Liver (tissue), 9 donors: ENCODE results near the gene P3H1. TPM values are rescaled to one million over a fixed set of nuclear protein-coding genes. Genes with fewer than 3 reads are reported as not detected.

Experiments
- DNase-seq: peaks from one replicate; pipeline ENCODE4 v3.0.0-alpha.2; 2017; ENCODE audit warnings: low spot score
- H3K27ac ChIP-seq, 2 donors: one replicate each; pipeline ENCODE4 v1.7.0; 2013; ENCODE audit warnings: inconsistent platforms in 2 of 2, low read length in 2 of 2, control low read depth in 1 of 2, low read depth in 1 of 2, mild to moderate bottlenecking in 1 of 2
- H3K27me3 ChIP-seq, 4 donors: one replicate each; pipeline versions ENCODE4 v1.6.1 to v1.7.0; 2013; ENCODE audit warnings: low read length in 3 of 4, inconsistent platforms in 1 of 4, mild to moderate bottlenecking in 1 of 4, moderate library complexity in 1 of 4; ENCODE audit not compliant: control insufficient read depth in 4 of 4, insufficient read depth in 4 of 4
- H3K36me3 ChIP-seq, 4 donors: one replicate each; pipeline versions ENCODE4 v1.6.1 to v1.7.0; 2013; ENCODE audit warnings: low read length in 3 of 4, mild to moderate bottlenecking in 3 of 4, low read depth in 1 of 4, moderate library complexity in 1 of 4; ENCODE audit not compliant: control insufficient read depth in 4 of 4, insufficient read depth in 3 of 4
- H3K4me1 ChIP-seq, 4 donors: one replicate each; pipeline versions ENCODE4 v1.6.1 to v1.7.0; 2013; ENCODE audit warnings: low read length in 3 of 4, mild to moderate bottlenecking in 3 of 4, moderate library complexity in 1 of 4; ENCODE audit not compliant: control insufficient read depth in 4 of 4, insufficient read depth in 4 of 4
- H3K4me3 ChIP-seq, 3 donors: one replicate each; pipeline versions ENCODE4 v1.6.1 to v1.7.0; 2013; ENCODE audit warnings: low read length in 3 of 3, control low read depth in 1 of 3, low read depth in 1 of 3, mild to moderate bottlenecking in 1 of 3
- H3K9ac ChIP-seq, 2 donors: one replicate each; pipeline ENCODE4 v1.7.0; 2013; ENCODE audit warnings: low read length in 2 of 2, mild to moderate bottlenecking in 2 of 2, moderate library complexity in 2 of 2, control low read depth in 1 of 2, low read depth in 1 of 2
- H3K9me3 ChIP-seq, 4 donors: one replicate each; pipeline versions ENCODE4 v1.6.1 to v1.7.0; 2013; ENCODE audit warnings: low read length in 3 of 4; ENCODE audit not compliant: control insufficient read depth in 4 of 4
- EGR1 ChIP-seq, 2 donors: IDR thresholded peaks; 2 replicates each; pipeline ENCODE4 v1.6.1; 2016 to 2018; ENCODE audit warnings: antibody characterized with exemption in 2 of 2, low read depth in 2 of 2
- FOXA1 ChIP-seq: IDR thresholded peaks from 2 replicates; pipeline ENCODE4 v1.6.1; 2016; ENCODE audit warnings: antibody characterized with exemption
- FOXA2 ChIP-seq: IDR thresholded peaks from 2 replicates; pipeline ENCODE4 v1.6.1; 2016; ENCODE audit warnings: antibody characterized with exemption
- GABPA ChIP-seq, 2 donors: IDR thresholded peaks in 1 of 2; conservative IDR thresholded peaks in 1 of 2; 2 replicates each; pipeline ENCODE4 v1.6.1; 2016; ENCODE audit warnings: antibody characterized with exemption in 2 of 2, mild to moderate bottlenecking in 1 of 2, moderate library complexity in 1 of 2
- HNF4A ChIP-seq, 2 donors: conservative IDR thresholded peaks; 2 replicates each; pipeline ENCODE4 v1.6.1; 2016; ENCODE audit warnings: antibody characterized with exemption in 2 of 2, mild to moderate bottlenecking in 2 of 2
- HNF4G ChIP-seq: IDR thresholded peaks from 2 replicates; pipeline ENCODE4 v1.6.1; 2016; ENCODE audit warnings: antibody characterized with exemption
- JUND ChIP-seq, 2 donors: IDR thresholded peaks; 2 replicates each; pipeline ENCODE4 v1.6.1; 2016; ENCODE audit warnings: antibody characterized with exemption in 2 of 2
- NR2F2 ChIP-seq: IDR thresholded peaks from 2 replicates; pipeline ENCODE4 v1.6.1; 2016; ENCODE audit warnings: antibody characterized with exemption
- RAD21 ChIP-seq, 2 donors: IDR thresholded peaks; 2 replicates each; pipeline ENCODE4 v1.6.1; 2016; ENCODE audit warnings: antibody characterized with exemption in 2 of 2, mild to moderate bottlenecking in 2 of 2
- RXRA ChIP-seq, 2 donors: IDR thresholded peaks; 2 replicates each; pipeline ENCODE4 v1.6.1; 2017 to 2018; ENCODE audit warnings: antibody characterized with exemption in 2 of 2, mild to moderate bottlenecking in 1 of 2
- SP1 ChIP-seq: IDR thresholded peaks from 2 replicates; pipeline ENCODE4 v1.6.1; 2018; ENCODE audit warnings: antibody characterized with exemption, mild to moderate bottlenecking
- TAF1 ChIP-seq: conservative IDR thresholded peaks from 2 replicates; pipeline ENCODE4 v1.6.1; 2016; ENCODE audit warnings: antibody characterized with exemption, mild to moderate bottlenecking
- YY1 ChIP-seq: IDR thresholded peaks from 2 replicates; pipeline ENCODE4 v1.6.1; 2016; ENCODE audit warnings: antibody characterized with exemption, mild to moderate bottlenecking
- WGBS: extraction: QIAGEN DNeasy Blood & Tissue Kit; methylation state at CpG from one replicate; pipeline ENCODE4 v1.1.7; 2013; 5-methylcytosine and 5-hydroxymethylcytosine counted together
- polyA plus RNA-seq, 2 donors: library from polyadenylated mRNA; stranded (reverse) in 1 of 2; unstranded in 1 of 2; fragments of 200-250 nt in 1 of 2; fragments of >200 nt in 1 of 2; fragmentation: Nextera tagmentation in 1 of 2; extraction: Ambion mirVana in 1 of 2; gene quantifications; one replicate each; pipeline versions ENCODE4 v1.2.1 to v1.2.3, GENCODE V29; 2013 to 2015
- total RNA-seq, 2 donors: library from RNA; depleted of rRNA; stranded (reverse); fragments of >200 nt; gene quantifications; one replicate each; pipeline ENCODE4 v1.2.3, GENCODE V29; 2014
- TF ChIP-seq, protein P1 (sequence below): IDR thresholded peaks from 2 replicates; pipeline ENCODE4 v1.6.1; 2016; ENCODE audit warnings: antibody characterized with exemption
- TF ChIP-seq, protein P2 (sequence below): IDR thresholded peaks from 2 replicates; pipeline ENCODE4 v1.6.1; 2016; ENCODE audit warnings: antibody characterized with exemption, mild to moderate bottlenecking
- TF ChIP-seq, protein P3 (sequence below): IDR thresholded peaks from 2 replicates; pipeline ENCODE4 v1.6.1; 2016; ENCODE audit warnings: antibody characterized with exemption
- TF ChIP-seq, protein P4 (sequence below): IDR thresholded peaks from 2 replicates; pipeline ENCODE4 v1.6.1; 2016; ENCODE audit warnings: antibody characterized with exemption
- TF ChIP-seq, protein P5 (sequence below): fragments of 150-350 bp; IDR thresholded peaks from 2 replicates; pipeline ENCODE4 v1.5.1; 2017; ENCODE audit warnings: improper control_type of control experiment, low read depth, low read length; ENCODE audit not compliant: missing input control
- donor health status: healthy.
- donor health status: healthy.
- donor health status: healthy.
- donor health status: healthy.
- donor health status: healthy.

The P3H1 gene
- total and polyA plus RNA-seq, 4 donors: 14.9 to 28.0 (median 22.7) TPM

DNA sequence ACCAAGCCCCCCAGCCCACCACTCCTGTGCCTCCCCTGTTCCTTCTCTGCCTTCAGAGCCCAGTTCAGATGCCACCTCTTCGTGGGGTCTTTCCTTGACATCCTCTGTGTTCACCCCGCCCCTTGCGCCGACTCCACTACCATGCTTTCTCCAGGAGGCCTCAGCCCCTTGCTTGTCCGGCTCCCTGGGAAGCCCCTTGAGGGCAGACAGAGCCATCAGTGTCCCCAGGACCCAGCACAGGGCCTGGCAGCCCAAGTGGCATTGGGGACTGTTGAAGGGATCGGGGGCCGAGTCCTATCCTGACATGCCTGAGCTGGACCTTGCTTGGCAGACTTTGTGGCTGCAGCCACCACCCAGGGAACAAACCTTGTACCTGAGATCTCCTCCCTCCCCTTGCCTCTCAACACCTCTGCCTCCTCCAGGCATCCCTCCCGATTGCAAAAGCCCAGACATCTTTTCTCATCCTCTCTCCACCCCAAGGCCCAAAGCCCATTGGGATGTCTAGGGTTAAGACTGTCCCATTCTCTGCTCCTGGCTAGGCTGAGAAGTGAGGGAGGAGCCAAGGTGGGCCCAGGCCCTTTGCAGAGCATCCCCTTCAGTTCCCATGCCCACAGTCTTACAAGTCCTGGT, 30.1 kb downstream of the P3H1 start:
- TF ChIP-seq TAF1 (no peak), RXRA (IDR thresholded peaks at IDR 0.05) (no peak), JUND (IDR thresholded peaks at IDR 0.05) (no peak), RAD21 (IDR thresholded peaks at IDR 0.05) (no peak), EGR1 (IDR thresholded peaks at IDR 0.05; ENCODE audit: low read depth in 2 of 2) (no peak), SP1 (no peak), YY1 (no peak), NR2F2 (no peak), HNF4G (no peak), HNF4A (conservative IDR thresholded peaks at IDR 0.05) (no peak), FOXA2 (no peak), FOXA1 (no peak), GABPA (IDR thresholded peaks at IDR 0.05 in 1 of 2, conservative IDR thresholded peaks at IDR 0.05 in 1 of 2) (no peak)
- TF ChIP-seq, protein P1, sequence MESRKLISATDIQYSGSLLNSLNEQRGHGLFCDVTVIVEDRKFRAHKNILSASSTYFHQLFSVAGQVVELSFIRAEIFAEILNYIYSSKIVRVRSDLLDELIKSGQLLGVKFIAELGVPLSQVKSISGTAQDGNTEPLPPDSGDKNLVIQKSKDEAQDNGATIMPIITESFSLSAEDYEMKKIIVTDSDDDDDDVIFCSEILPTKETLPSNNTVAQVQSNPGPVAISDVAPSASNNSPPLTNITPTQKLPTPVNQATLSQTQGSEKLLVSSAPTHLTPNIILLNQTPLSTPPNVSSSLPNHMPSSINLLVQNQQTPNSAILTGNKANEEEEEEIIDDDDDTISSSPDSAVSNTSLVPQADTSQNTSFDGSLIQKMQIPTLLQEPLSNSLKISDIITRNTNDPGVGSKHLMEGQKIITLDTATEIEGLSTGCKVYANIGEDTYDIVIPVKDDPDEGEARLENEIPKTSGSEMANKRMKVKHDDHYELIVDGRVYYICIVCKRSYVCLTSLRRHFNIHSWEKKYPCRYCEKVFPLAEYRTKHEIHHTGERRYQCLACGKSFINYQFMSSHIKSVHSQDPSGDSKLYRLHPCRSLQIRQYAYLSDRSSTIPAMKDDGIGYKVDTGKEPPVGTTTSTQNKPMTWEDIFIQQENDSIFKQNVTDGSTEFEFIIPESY: no peak
- TF ChIP-seq, protein P2, sequence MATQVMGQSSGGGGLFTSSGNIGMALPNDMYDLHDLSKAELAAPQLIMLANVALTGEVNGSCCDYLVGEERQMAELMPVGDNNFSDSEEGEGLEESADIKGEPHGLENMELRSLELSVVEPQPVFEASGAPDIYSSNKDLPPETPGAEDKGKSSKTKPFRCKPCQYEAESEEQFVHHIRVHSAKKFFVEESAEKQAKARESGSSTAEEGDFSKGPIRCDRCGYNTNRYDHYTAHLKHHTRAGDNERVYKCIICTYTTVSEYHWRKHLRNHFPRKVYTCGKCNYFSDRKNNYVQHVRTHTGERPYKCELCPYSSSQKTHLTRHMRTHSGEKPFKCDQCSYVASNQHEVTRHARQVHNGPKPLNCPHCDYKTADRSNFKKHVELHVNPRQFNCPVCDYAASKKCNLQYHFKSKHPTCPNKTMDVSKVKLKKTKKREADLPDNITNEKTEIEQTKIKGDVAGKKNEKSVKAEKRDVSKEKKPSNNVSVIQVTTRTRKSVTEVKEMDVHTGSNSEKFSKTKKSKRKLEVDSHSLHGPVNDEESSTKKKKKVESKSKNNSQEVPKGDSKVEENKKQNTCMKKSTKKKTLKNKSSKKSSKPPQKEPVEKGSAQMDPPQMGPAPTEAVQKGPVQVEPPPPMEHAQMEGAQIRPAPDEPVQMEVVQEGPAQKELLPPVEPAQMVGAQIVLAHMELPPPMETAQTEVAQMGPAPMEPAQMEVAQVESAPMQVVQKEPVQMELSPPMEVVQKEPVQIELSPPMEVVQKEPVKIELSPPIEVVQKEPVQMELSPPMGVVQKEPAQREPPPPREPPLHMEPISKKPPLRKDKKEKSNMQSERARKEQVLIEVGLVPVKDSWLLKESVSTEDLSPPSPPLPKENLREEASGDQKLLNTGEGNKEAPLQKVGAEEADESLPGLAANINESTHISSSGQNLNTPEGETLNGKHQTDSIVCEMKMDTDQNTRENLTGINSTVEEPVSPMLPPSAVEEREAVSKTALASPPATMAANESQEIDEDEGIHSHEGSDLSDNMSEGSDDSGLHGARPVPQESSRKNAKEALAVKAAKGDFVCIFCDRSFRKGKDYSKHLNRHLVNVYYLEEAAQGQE: no peak
- TF ChIP-seq, protein P3, sequence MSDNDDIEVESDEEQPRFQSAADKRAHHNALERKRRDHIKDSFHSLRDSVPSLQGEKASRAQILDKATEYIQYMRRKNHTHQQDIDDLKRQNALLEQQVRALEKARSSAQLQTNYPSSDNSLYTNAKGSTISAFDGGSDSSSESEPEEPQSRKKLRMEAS: no peak
- TF ChIP-seq, protein P4, sequence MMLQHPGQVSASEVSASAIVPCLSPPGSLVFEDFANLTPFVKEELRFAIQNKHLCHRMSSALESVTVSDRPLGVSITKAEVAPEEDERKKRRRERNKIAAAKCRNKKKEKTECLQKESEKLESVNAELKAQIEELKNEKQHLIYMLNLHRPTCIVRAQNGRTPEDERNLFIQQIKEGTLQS: no peak
- TF ChIP-seq, protein P5, sequence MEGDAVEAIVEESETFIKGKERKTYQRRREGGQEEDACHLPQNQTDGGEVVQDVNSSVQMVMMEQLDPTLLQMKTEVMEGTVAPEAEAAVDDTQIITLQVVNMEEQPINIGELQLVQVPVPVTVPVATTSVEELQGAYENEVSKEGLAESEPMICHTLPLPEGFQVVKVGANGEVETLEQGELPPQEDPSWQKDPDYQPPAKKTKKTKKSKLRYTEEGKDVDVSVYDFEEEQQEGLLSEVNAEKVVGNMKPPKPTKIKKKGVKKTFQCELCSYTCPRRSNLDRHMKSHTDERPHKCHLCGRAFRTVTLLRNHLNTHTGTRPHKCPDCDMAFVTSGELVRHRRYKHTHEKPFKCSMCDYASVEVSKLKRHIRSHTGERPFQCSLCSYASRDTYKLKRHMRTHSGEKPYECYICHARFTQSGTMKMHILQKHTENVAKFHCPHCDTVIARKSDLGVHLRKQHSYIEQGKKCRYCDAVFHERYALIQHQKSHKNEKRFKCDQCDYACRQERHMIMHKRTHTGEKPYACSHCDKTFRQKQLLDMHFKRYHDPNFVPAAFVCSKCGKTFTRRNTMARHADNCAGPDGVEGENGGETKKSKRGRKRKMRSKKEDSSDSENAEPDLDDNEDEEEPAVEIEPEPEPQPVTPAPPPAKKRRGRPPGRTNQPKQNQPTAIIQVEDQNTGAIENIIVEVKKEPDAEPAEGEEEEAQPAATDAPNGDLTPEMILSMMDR: no peak
- 91% methylated on average over 8 of the region's 8 CpGs for whole genome bisulfite sequencing
- Histone ChIP-seq H3K27ac (no peak overlapping the region), H3K4me1 (peaks cover 2 to 7% (median 5%) of the 10 kb centered on the region in 4 donors), H3K4me3 (no peak overlapping the region), H3K9ac (no peak overlapping the region), H3K27me3 (no peaks in the 10 kb centered on the region), H3K36me3 (no peaks in the 10 kb centered on the region), H3K9me3 (no peaks in the 10 kb centered on the region)
- no peak for DNase-seq
